Panc1 (cell line): ENCODE data around the gene FBXL14.

ENCODE experiments used
- CTCF ChIP-seq: fragments of 450-650 bp; IDR thresholded peaks from 2 replicates; pipeline ENCODE4 v1.5.1; 2017; ENCODE audit warnings: mild to moderate bottlenecking
- POLR2AphosphoS5 ChIP-seq: IDR thresholded peaks from 2 replicates; pipeline ENCODE4 v1.6.1; 2012; ENCODE audit warnings: mild to moderate bottlenecking, low read depth, low read length, moderate library complexity
- REST ChIP-seq, 2 experiments: IDR thresholded peaks; 2 replicates each; pipeline ENCODE4 v1.6.1; 2011 to 2012; ENCODE audit warnings: low read depth in 2 of 2, control low read depth in 1 of 2, low read length in 1 of 2, mild to moderate bottlenecking in 1 of 2, moderate library complexity in 1 of 2; ENCODE audit not compliant: insufficient read depth in 1 of 2
- TCF7L2 ChIP-seq: IDR thresholded peaks from 2 replicates; pipeline ENCODE4 v1.6.1; 2011; ENCODE audit warnings: mild to moderate bottlenecking, low read depth, low read length, inconsistent platforms

- TF ChIP-seq CTCF = no peak
- TF ChIP-seq REST (IDR thresholded peaks at IDR 0.05; ENCODE audit: insufficient read depth in 1 of 2, low read depth in 2 of 2, low read length in 1 of 2) = no peak
- no peak for TF ChIP-seq POLR2AphosphoS5
- no peak for TF ChIP-seq TCF7L2
Observed at GRCh38 chr12:1533602-1534304, 60.6 kb downstream of the FBXL14 start.
